GM23338 (cell line): ENCODE results near the gene SLX4IP. TPM values are rescaled to one million over a fixed set of nuclear protein-coding genes. Genes with fewer than 3 reads are reported as not detected.

Experiments used
- ATAC-seq: fragments of 200-7000 bp; cut with Tn5 transposase; 3 replicates; pipeline ENCODE4 v1.9.1; 2020
- DNase-seq: peaks from one replicate; pipeline ENCODE4 v3.0.0-alpha.2; 2015; ENCODE audit warnings: low spot score
- H2AFZ ChIP-seq: fragments of 200-600 bp; sonication (generic); 2 replicates; pipeline ENCODE4 v1.8.0; 2016; ENCODE audit warnings: antibody characterized with exemption, mild to moderate bottlenecking, moderate library complexity
- H3F3A ChIP-seq: fragments of 200-600 bp; sonication (generic); replicated peaks from 2 replicates; pipeline ENCODE4 v1.8.0; 2017; ENCODE audit warnings: antibody characterized with exemption, mixed run types, low read depth
- H3K27ac ChIP-seq: fragments of 200-600 bp; sonication (generic); 2 replicates; pipeline ENCODE4 v1.6.1; 2016; ENCODE audit warnings: low read depth
- H3K27me3 ChIP-seq: fragments of 200-600 bp; sonication (generic); 2 replicates; pipeline ENCODE4 v1.8.0; 2016; ENCODE audit warnings: mild to moderate bottlenecking, mixed run types, moderate library complexity; ENCODE audit not compliant: insufficient read depth
- H3K36me3 ChIP-seq: fragments of 200-600 bp; sonication (generic); 2 replicates; pipeline ENCODE4 v1.8.0; 2016; ENCODE audit warnings: mild to moderate bottlenecking; ENCODE audit not compliant: insufficient read depth
- H3K4me1 ChIP-seq: fragments of 200-600 bp; sonication (generic); 2 replicates; pipeline ENCODE4 v1.8.0; 2016; ENCODE audit warnings: mild to moderate bottlenecking, moderate library complexity; ENCODE audit not compliant: insufficient read depth
- H3K4me2 ChIP-seq: fragments of 200-600 bp; sonication (generic); 2 replicates; pipeline ENCODE4 v1.7.1; 2017; ENCODE audit warnings: mixed run types
- H3K4me3 ChIP-seq: fragments of 200-600 bp; sonication (generic); 2 replicates; pipeline ENCODE4 v1.6.1; 2016; ENCODE audit warnings: mixed run types
- H3K79me2 ChIP-seq: fragments of 200-600 bp; sonication (generic); replicated peaks from 2 replicates; pipeline ENCODE4 v1.8.0; 2017; ENCODE audit warnings: mild to moderate bottlenecking; ENCODE audit not compliant: insufficient read depth
- H3K9me2 ChIP-seq: fragments of 200-600 bp; sonication (generic); 2 replicates; pipeline ENCODE4 v1.8.0; 2017; ENCODE audit not compliant: insufficient read depth
- H4K20me1 ChIP-seq: fragments of 200-600 bp; sonication (generic); replicated peaks from 2 replicates; pipeline ENCODE4 v1.8.0; 2017; ENCODE audit warnings: mild to moderate bottlenecking; ENCODE audit not compliant: insufficient read depth
- H3K27ac Mint-ChIP-seq: 2 replicates; pipeline ENCODE4 v1.8.0; 2020; ENCODE audit warnings: inconsistent platforms, mild to moderate bottlenecking, moderate library complexity, mixed read lengths
- H3K27me3 Mint-ChIP-seq: 3 replicates; pipeline ENCODE4 v1.8.0; 2022; ENCODE audit warnings: low read depth, mild to moderate bottlenecking, moderate library complexity, mixed read lengths, inconsistent platforms; ENCODE audit not compliant: insufficient read depth, poor library complexity
- H3K36me3 Mint-ChIP-seq: 3 replicates; pipeline ENCODE4 v1.8.0; 2021; ENCODE audit warnings: low read depth, mild to moderate bottlenecking, inconsistent platforms, moderate library complexity, mixed read lengths
- H3K4me1 Mint-ChIP-seq: 3 replicates; pipeline ENCODE4 v1.8.0; 2020; ENCODE audit warnings: mild to moderate bottlenecking, inconsistent platforms, mixed read lengths
- H3K4me3 Mint-ChIP-seq: 3 replicates; pipeline ENCODE4 v1.8.0; 2021; ENCODE audit warnings: moderate library complexity, mild to moderate bottlenecking, inconsistent platforms, mixed read lengths
- H3K9me3 Mint-ChIP-seq: 3 replicates; pipeline ENCODE4 v1.8.0; 2020; ENCODE audit warnings: moderate library complexity, mild to moderate bottlenecking, inconsistent platforms, mixed read lengths
- CREB1 ChIP-seq: fragments of 250-450 bp; sonication (Bioruptor Pico); IDR thresholded peaks from 2 replicates; pipeline ENCODE4 v1.5.0; 2020; ENCODE audit warnings: low read depth, mild to moderate bottlenecking, moderate library complexity
- CTCF ChIP-seq, 2 experiments: fragments of 200-600 bp in 1 of 2; sonication (generic) in 1 of 2; conservative IDR thresholded peaks; 2 replicates each; pipeline versions ENCODE4 v1.5.1 to v1.6.1; 2016 to 2017; ENCODE audit warnings: antibody characterized with exemption in 2 of 2, low read depth in 2 of 2, mild to moderate bottlenecking in 2 of 2, moderate library complexity in 1 of 2
- ETS1 ChIP-seq: IDR thresholded peaks from 2 replicates; pipeline ENCODE4 v1.6.1; 2016; ENCODE audit warnings: antibody characterized with exemption
- EZH2 ChIP-seq: fragments of 200-600 bp; sonication (generic); IDR thresholded peaks from one replicate; pipeline ENCODE4 v1.8.0; 2017; ENCODE audit warnings: antibody characterized with exemption, mild to moderate bottlenecking, low read depth; ENCODE audit not compliant: unreplicated experiment
- EZH2phosphoT487 ChIP-seq: fragments of 200-600 bp; sonication (generic); IDR thresholded peaks from one replicate; pipeline ENCODE4 v1.8.1; 2018; ENCODE audit warnings: antibody characterized with exemption; ENCODE audit not compliant: unreplicated experiment
- JUNB ChIP-seq: IDR thresholded peaks from one replicate; pipeline ENCODE4 v1.6.1; 2016; ENCODE audit warnings: antibody characterized with exemption; ENCODE audit not compliant: unreplicated experiment
- NANOG ChIP-seq: IDR thresholded peaks from 2 replicates; pipeline ENCODE4 v1.6.1; 2016; ENCODE audit warnings: antibody characterized with exemption, borderline replicate concordance
- POLR2AphosphoS5 ChIP-seq: IDR thresholded peaks from 2 replicates; pipeline ENCODE4 v1.6.1; 2016; ENCODE audit warnings: antibody characterized with exemption, low read depth
- STAT1 ChIP-seq: IDR thresholded peaks from one replicate; pipeline ENCODE4 v1.6.1; 2016; ENCODE audit warnings: antibody characterized with exemption; ENCODE audit not compliant: unreplicated experiment
- ZNF114 ChIP-seq: fragments of 250-450 bp; sonication (Bioruptor Pico); IDR thresholded peaks from 2 replicates; pipeline ENCODE4 v1.5.0; 2020; ENCODE audit warnings: mild to moderate bottlenecking, moderate library complexity
- ZNF331 ChIP-seq: fragments of 250-450 bp; sonication (Bioruptor Pico); IDR thresholded peaks from 2 replicates; pipeline ENCODE4 v1.5.0; 2020; ENCODE audit warnings: low read depth, mild to moderate bottlenecking, moderate library complexity
- ZNF462 ChIP-seq: fragments of 250-450 bp; sonication (Bioruptor Pico); IDR thresholded peaks from 2 replicates; pipeline ENCODE4 v1.5.0; 2020; ENCODE audit warnings: mild to moderate bottlenecking, moderate library complexity
- polyA plus RNA-seq: library from polyadenylated mRNA; unstranded; fragments of >200 nt; fragmentation: Nextera tagmentation; extraction: Ambion mirVana; gene quantifications from 2 replicates; pipeline ENCODE4 v1.2.1, GENCODE V29; 2016
- total RNA-seq: library from RNA; depleted of rRNA; stranded (reverse); fragments of >200 nt; shearing (Covaris generic); gene quantifications from 2 replicates; pipeline ENCODE4 v1.2.3, GENCODE V29; 2014
- TF ChIP-seq, protein P1 (sequence below): IDR thresholded peaks from one replicate; pipeline ENCODE4 v1.6.1; 2018; ENCODE audit warnings: antibody characterized with exemption; ENCODE audit not compliant: unreplicated experiment

SLX4IP gene
- total and polyA plus RNA-seq, 2 experiments from 2014 or later = 9.1 to 9.8 TPM

GRCh38 chr20:10649797-10650160 lies 214.7 kb downstream of the SLX4IP start:
- H3F3A ChIP-seq = no peaks in the 10 kb centered on the region
- H3K27ac ChIP-seq = 0 out of 2 replicates have a peak overlapping the region, but pooled peaks have one; percentile 1
- peaks cover 20% of the 10 kb centered on the region for H3K79me2 ChIP-seq
- Mint-ChIP-seq H3K9me3 (no peaks in the 10 kb centered on the region), H3K36me3 (peaks cover 91% of the 10 kb centered on the region), H3K27me3 (peaks cover 13% of the 10 kb centered on the region), H3K4me3 (peak overlapping the region; percentile 45), H3K27ac (0 out of 2 replicates have a peak overlapping the region, but pooled peaks have one; percentile 43), H3K4me1 (peaks cover 71% of the 10 kb centered on the region)
- ATAC-seq = no peak
- no peaks in the 10 kb centered on the region for H3K9me2 ChIP-seq
- peaks cover 23% of the 10 kb centered on the region for H4K20me1 ChIP-seq
- DNase-seq = no peak
- no peak overlapping the region for H2AFZ ChIP-seq
- no peak overlapping the region for H3K4me3 ChIP-seq
- peak overlapping the region; percentile 62 for H3K4me2 ChIP-seq
- peaks cover 39% of the 10 kb centered on the region for H3K36me3 ChIP-seq
- TF ChIP-seq ZNF114 (CRISPR knock-in tag) = no peak
- no peak for TF ChIP-seq STAT1
- no peak for TF ChIP-seq EZH2phosphoT487
- no peak for TF ChIP-seq CREB1 (CRISPR knock-in tag)
- no peak for TF ChIP-seq CTCF (conservative IDR thresholded peaks at IDR 0.05; ENCODE audit: low read depth in 2 of 2)
- TF ChIP-seq ZNF462 = no peak
- no peak for TF ChIP-seq POLR2AphosphoS5
- no peak for TF ChIP-seq ZNF331 (CRISPR knock-in tag)
- no peak for TF ChIP-seq ETS1
- TF ChIP-seq NANOG = no peak
- no peak for TF ChIP-seq JUNB
- no peak for TF ChIP-seq EZH2
- TF ChIP-seq, protein P1, sequence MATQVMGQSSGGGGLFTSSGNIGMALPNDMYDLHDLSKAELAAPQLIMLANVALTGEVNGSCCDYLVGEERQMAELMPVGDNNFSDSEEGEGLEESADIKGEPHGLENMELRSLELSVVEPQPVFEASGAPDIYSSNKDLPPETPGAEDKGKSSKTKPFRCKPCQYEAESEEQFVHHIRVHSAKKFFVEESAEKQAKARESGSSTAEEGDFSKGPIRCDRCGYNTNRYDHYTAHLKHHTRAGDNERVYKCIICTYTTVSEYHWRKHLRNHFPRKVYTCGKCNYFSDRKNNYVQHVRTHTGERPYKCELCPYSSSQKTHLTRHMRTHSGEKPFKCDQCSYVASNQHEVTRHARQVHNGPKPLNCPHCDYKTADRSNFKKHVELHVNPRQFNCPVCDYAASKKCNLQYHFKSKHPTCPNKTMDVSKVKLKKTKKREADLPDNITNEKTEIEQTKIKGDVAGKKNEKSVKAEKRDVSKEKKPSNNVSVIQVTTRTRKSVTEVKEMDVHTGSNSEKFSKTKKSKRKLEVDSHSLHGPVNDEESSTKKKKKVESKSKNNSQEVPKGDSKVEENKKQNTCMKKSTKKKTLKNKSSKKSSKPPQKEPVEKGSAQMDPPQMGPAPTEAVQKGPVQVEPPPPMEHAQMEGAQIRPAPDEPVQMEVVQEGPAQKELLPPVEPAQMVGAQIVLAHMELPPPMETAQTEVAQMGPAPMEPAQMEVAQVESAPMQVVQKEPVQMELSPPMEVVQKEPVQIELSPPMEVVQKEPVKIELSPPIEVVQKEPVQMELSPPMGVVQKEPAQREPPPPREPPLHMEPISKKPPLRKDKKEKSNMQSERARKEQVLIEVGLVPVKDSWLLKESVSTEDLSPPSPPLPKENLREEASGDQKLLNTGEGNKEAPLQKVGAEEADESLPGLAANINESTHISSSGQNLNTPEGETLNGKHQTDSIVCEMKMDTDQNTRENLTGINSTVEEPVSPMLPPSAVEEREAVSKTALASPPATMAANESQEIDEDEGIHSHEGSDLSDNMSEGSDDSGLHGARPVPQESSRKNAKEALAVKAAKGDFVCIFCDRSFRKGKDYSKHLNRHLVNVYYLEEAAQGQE = no peak
- no peaks in the 10 kb centered on the region for H3K27me3 ChIP-seq
- peaks cover 51% of the 10 kb centered on the region for H3K4me1 ChIP-seq
